GM19238 (cell line): ENCODE results near the gene CLEC2A.
"Not testable (repeated sequence)": the region's sequence is repeated elsewhere in the genome, so short reads cannot be mapped to it uniquely, and the experiment has no call there.

Experiments
- DNase-seq: peaks from one replicate; pipeline ENCODE4 v3.0.0; 2011; ENCODE audit warnings: low spot score; ENCODE audit not compliant: insufficient read length

The CLEC2A gene

GRCh38 chr12:9881988-9882387 lies 50.2 kb downstream of the CLEC2A start:
- no peak for DNase-seq

GRCh38 chr12:9881246-9881645 lies 50.9 kb downstream of the CLEC2A start, which contains the start of gene KLRF2:
TSS of gene KLRF2 (plus strand) at chr12:9881489. CDS start at chr12:9881596, 107 bp downstream.
- no peak for DNase-seq

- no peak for DNase-seq
These were observed 51.6 kb downstream of the CLEC2A start for GRCh38 chr12:9880532-9881078.

GRCh38 chr12:9876120-9876519 lies 56.0 kb downstream of the CLEC2A start:
- DNase-seq, result not testable (repeated sequence)

DNA sequence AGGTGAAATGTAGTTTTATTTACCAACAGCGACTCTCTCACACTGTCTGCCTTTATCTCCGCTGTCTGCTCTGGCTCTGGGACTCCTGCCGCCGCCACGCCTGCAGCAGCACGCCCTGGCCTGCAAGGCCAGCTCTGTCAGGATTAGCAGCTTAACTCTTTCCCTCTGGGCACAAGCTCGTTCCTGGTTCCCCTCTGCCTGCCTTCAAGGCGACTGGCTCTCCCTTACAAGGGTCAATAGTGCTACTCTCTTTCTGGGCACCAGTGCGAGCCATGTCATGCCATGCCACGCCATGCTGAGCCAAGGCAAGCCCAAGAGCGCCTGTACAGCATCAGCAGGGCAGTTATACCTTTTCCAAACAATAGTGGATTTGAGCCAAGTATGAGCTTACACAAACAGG lies 59.4 kb downstream of the CLEC2A start:
- DNase-seq, result no peak

GRCh38 chr12:9872162-9872561 lies 60.0 kb downstream of the CLEC2A start:
- no peak for DNase-seq

- DNase-seq, result no peak
These were observed 61.8 kb downstream of the CLEC2A start for GRCh38 chr12:9870286-9870866.

DNA sequence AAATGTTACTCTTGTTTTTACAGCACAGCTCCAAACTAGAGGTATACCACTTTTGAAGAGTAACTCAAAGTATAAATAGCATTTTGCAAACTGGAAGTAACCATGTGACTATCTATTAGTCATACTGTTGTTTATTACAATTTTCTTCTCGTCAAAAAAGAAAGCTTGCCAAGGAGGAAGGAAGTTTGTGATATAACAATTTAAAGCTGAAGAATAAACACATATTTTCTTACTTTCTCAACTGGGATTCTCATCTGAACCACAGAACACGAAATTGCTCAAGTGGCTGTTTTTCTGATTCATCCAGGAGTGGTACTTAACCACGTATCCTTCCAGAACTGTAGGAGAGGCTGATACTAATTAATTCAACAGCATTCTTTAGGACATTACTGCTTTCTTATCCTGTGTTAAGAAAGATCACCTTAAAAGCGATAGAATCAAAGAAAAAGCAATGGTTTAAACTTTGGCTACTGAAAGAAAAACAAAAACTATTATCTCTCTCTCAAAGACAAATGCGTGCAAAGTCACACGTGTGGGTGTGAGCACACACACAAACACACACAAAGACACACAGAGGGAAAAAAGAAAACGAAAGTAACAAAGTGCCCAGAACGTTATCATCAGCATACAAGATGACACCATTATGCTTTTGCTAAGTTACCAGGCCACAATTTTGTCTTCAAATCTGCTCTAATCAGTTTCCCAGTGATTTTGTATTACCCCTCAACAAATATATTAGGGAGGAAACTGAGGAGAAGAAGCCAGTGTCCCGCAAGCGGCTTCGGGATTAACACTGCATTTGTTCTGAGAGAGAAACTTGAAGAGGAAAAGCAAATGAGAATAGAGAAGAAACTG lies 62.6 kb downstream of the CLEC2A start, which contains the start of gene CLEC2B:
CLEC2B (minus strand) TSS at position 48 of the 855 bp plus-strand sequence.
- no peak for DNase-seq

GRCh38 chr12:9868951-9869306 lies 63.2 kb downstream of the CLEC2A start:
- no peak for DNase-seq

GRCh38 chr12:9868311-9868801 lies 63.8 kb downstream of the CLEC2A start:
- DNase-seq, result no peak

DNA sequence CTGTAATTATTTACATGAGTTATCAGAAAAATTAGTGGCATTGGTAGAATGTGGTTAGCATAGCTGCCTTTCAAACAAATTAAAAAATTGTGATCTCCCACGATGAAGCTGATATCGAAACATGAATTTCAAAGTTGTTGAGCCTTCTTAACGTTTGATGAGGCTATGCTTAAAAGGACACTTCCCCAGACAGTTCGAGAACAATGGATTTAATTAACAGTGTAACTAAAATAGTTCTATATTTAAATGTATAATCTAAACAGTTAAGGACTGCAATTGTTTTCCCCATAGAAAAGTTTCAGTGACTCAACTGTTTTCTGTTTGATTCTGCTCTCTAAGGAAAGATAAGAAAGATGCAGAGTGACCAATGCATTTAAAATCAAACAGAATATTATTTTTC lies 64.6 kb downstream of the CLEC2A start:
- no peak for DNase-seq

GRCh38 chr12:9866860-9867269 lies 65.3 kb downstream of the CLEC2A start:
- no peak for DNase-seq

DNA sequence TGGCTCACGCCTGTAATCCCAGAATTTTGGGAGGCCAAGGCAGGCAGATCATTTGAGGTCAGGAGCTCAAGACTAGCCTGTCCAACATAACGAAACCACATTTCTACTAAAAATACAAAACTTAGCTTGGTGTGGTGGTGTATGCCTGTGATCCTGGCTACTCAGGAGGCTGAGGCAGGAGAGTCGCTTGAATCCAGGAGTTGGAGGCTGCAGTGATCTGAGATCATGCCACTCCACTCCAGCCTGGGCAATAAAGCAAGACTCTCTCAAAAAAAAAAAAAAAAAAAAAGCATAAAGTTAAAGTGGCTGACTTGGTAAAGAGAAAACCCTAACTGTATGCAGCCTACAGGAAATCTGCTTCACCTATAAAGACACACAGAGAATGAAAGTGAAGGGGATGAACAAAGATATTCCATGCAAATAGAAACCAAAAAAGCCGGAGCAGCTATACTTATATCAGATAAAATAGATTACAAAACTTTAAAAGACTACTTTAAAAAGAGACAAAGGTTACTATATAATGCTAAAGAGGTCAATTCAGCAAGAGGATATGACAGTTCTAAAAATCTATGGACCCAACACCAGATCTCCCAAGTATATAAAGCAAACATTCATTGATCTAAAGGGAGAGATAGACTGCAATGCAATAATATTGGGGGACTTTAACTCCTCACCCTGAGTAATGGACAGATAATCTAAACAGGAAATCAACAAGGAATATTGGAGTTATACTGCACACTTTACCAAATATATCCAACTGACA lies 67.1 kb downstream of the CLEC2A start:
- DNase-seq, result no peak
